ENCODE measurements around the gene PHC2. TPM values are rescaled to one million over a fixed set of nuclear protein-coding genes. Genes with fewer than 3 reads are reported as not detected.

The PHC2 gene
- total RNA-seq, 1 experiment from 2014 or later: 9.4 TPM

GRCh38 chr1:33323663-33324477 lies 107.0 kb downstream of the PHC2 start:
- H3K4me2 ChIP-seq (ENCODE audit: insufficient read depth, insufficient read length, low read length): no peak overlapping the region
- no peaks in the 10 kb centered on the region for H3K23me2 ChIP-seq (ENCODE audit: insufficient read length, low read depth, low read length, poor library complexity, severe bottlenecking)
- H2AK5ac ChIP-seq (ENCODE audit: insufficient read length, low read length): no peak overlapping the region
- no peak overlapping the region for H2BK20ac ChIP-seq (ENCODE audit: low read depth, low read length, poor library complexity, severe bottlenecking)
- H3K56ac ChIP-seq (ENCODE audit: insufficient read length, low read depth, low read length): no peak overlapping the region
- no peak overlapping the region for H4K91ac ChIP-seq (ENCODE audit: insufficient read length, low read depth, low read length)
- H2BK15ac ChIP-seq (ENCODE audit: low read depth, low read length): no peak overlapping the region
- no CpG with 5 or more reads among the region's 14 CpGs for WGBS (ENCODE audit: extremely low coverage, insufficient read length, low lambda C conversion rate)
- Mint-ChIP-seq H3K4me1 (peaks cover 0 to 10% of the 10 kb centered on the region in 2 experiments; a peak in 3 of 4 replicates), H3K36me3 (ENCODE audit: insufficient read depth in 1 of 3, low read depth in 3 of 3) (peaks cover 0 to 36% (median 5%) of the 10 kb centered on the region in 3 experiments; a peak in 6 of 7 replicates), H3K9me3 (no peaks in the 10 kb centered on the region), H3K27me3 (ENCODE audit: low read depth) (peaks cover 5% of the 10 kb centered on the region; the same call in 1 of the 2 replicates), H3K27ac (no peak overlapping the region; a peak in 1 of 7 replicates), H3K4me3 (no peak overlapping the region)
- no peak overlapping the region for H3K18ac ChIP-seq (ENCODE audit: insufficient read length, low read depth, low read length)
- no peaks in the 10 kb centered on the region for H3K79me1 ChIP-seq (ENCODE audit: insufficient read depth, low read depth, low read length, poor library complexity, severe bottlenecking)
- no peak overlapping the region for H2BK12ac ChIP-seq (ENCODE audit: insufficient read length, low read depth, low read length)
- H3T11ph ChIP-seq (ENCODE audit: low read length): no peak overlapping the region
- no peak overlapping the region for H4K8ac ChIP-seq (replicated peaks; ENCODE audit: insufficient read length, low read depth, low read length)
- no peak for TF ChIP-seq CTCF (conservative IDR thresholded peaks at IDR 0.05)
- H4K20me1 ChIP-seq (ENCODE audit: control insufficient read depth, insufficient read depth, insufficient read length): no peaks in the 10 kb centered on the region
- no peak overlapping the region for H3K23ac ChIP-seq (ENCODE audit: insufficient read length, low read depth, low read length)
- no peak overlapping the region for H4K5ac ChIP-seq (ENCODE audit: insufficient read length, low read depth, low read length)
- H3K9ac ChIP-seq (ENCODE audit: extremely low read depth, insufficient read length, low read length): no peak overlapping the region
- no peaks in the 10 kb centered on the region for H3K4me1 ChIP-seq (ENCODE audit: insufficient read depth, low read length)
- no peak overlapping the region for H3K4ac ChIP-seq (ENCODE audit: low read depth, low read length)
- no peak for DNase-seq
- H3K9me3 ChIP-seq (ENCODE audit: control insufficient read depth, low read depth, low read length): no peaks in the 10 kb centered on the region
- no peak overlapping the region for H2BK120ac ChIP-seq (ENCODE audit: low read depth, low read length, poor library complexity, severe bottlenecking)
- no peak overlapping the region for H2AFZ ChIP-seq (ENCODE audit: low read length)
- no peak overlapping the region for H3K27ac ChIP-seq (ENCODE audit: insufficient read length, low read depth, low read length)
- H2BK5ac ChIP-seq (ENCODE audit: insufficient read length, low read length): no peak overlapping the region
- no peaks in the 10 kb centered on the region for H3K79me2 ChIP-seq (ENCODE audit: insufficient read depth, low read length)
- no peak overlapping the region for H3K14ac ChIP-seq (ENCODE audit: insufficient read depth, low read length)
- H3K27me3 ChIP-seq (ENCODE audit: insufficient read depth, low read length): no peaks in the 10 kb centered on the region

All from H9 (cell line).